Measurements from ENCODE around the gene MT1F.

DNA sequence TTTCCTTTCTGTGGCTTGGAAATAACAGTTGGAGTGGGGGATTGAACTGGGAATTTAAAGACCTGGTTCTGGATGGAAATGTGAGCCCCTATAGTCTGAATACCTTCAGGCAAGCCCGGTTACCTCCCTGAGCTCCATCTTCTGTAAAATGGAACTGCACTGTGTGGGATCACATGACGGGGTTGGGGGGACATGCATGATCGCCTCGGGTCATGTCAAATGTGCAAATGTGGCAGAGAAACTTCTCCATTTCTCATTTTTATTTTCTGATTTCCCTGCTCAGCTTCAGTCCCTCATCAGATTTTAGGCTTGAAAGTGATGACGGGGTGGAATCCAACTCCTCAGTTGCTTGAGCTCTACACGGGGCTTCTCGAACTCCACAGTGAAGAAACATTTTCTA is 4.5 kb upstream of the MT1F start:
- no peak for TF ChIP-seq NRF1 (conservative IDR thresholded peaks at IDR 0.05; ENCODE audit: low read depth, low read length)
- no peak for TF ChIP-seq EGR1 (IDR thresholded peaks at IDR 0.05; ENCODE audit: borderline replicate concordance in 1 of 2, low read depth in 2 of 2, low read length in 2 of 2)
- no peak for TF ChIP-seq SMAD5 (IDR thresholded peaks at IDR 0.05; ENCODE audit: low read depth)
- TF ChIP-seq CREB1 (IDR thresholded peaks at IDR 0.05; ENCODE audit: low read depth): no peak
- TF ChIP-seq, protein P1, sequence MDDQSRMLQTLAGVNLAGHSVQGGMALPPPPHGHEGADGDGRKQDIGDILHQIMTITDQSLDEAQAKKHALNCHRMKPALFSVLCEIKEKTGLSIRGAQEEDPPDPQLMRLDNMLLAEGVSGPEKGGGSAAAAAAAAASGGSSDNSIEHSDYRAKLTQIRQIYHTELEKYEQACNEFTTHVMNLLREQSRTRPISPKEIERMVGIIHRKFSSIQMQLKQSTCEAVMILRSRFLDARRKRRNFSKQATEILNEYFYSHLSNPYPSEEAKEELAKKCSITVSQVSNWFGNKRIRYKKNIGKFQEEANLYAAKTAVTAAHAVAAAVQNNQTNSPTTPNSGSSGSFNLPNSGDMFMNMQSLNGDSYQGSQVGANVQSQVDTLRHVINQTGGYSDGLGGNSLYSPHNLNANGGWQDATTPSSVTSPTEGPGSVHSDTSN (IDR thresholded peaks at IDR 0.05; ENCODE audit: insufficient replicate concordance, low read depth, low read length): no peak
- no peak for TF ChIP-seq RAD51 (IDR thresholded peaks at IDR 0.05)
- no peak for TF ChIP-seq ZNF207 (IDR thresholded peaks at IDR 0.05; ENCODE audit: borderline replicate concordance)
- TF ChIP-seq, protein P2, sequence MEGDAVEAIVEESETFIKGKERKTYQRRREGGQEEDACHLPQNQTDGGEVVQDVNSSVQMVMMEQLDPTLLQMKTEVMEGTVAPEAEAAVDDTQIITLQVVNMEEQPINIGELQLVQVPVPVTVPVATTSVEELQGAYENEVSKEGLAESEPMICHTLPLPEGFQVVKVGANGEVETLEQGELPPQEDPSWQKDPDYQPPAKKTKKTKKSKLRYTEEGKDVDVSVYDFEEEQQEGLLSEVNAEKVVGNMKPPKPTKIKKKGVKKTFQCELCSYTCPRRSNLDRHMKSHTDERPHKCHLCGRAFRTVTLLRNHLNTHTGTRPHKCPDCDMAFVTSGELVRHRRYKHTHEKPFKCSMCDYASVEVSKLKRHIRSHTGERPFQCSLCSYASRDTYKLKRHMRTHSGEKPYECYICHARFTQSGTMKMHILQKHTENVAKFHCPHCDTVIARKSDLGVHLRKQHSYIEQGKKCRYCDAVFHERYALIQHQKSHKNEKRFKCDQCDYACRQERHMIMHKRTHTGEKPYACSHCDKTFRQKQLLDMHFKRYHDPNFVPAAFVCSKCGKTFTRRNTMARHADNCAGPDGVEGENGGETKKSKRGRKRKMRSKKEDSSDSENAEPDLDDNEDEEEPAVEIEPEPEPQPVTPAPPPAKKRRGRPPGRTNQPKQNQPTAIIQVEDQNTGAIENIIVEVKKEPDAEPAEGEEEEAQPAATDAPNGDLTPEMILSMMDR (IDR thresholded peaks at IDR 0.05 in 2 of 3, conservative IDR thresholded peaks at IDR 0.05 in 1 of 3; ENCODE audit: control insufficient read depth in 2 of 3, extremely low read depth in 1 of 3, insufficient read depth in 1 of 3, low read depth in 3 of 3, low read length in 3 of 3): no peak
- no peak for TF ChIP-seq SPI1 (IDR thresholded peaks at IDR 0.05; ENCODE audit: borderline replicate concordance, insufficient read depth, low read depth, low read length)
- TF ChIP-seq SP1 (IDR thresholded peaks at IDR 0.05; ENCODE audit: low read depth, low read length): no peak
- TF ChIP-seq, protein P3, sequence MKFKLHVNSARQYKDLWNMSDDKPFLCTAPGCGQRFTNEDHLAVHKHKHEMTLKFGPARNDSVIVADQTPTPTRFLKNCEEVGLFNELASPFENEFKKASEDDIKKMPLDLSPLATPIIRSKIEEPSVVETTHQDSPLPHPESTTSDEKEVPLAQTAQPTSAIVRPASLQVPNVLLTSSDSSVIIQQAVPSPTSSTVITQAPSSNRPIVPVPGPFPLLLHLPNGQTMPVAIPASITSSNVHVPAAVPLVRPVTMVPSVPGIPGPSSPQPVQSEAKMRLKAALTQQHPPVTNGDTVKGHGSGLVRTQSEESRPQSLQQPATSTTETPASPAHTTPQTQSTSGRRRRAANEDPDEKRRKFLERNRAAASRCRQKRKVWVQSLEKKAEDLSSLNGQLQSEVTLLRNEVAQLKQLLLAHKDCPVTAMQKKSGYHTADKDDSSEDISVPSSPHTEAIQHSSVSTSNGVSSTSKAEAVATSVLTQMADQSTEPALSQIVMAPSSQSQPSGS (IDR thresholded peaks at IDR 0.05; ENCODE audit: low read length): no peak
- TF ChIP-seq, protein P4, sequence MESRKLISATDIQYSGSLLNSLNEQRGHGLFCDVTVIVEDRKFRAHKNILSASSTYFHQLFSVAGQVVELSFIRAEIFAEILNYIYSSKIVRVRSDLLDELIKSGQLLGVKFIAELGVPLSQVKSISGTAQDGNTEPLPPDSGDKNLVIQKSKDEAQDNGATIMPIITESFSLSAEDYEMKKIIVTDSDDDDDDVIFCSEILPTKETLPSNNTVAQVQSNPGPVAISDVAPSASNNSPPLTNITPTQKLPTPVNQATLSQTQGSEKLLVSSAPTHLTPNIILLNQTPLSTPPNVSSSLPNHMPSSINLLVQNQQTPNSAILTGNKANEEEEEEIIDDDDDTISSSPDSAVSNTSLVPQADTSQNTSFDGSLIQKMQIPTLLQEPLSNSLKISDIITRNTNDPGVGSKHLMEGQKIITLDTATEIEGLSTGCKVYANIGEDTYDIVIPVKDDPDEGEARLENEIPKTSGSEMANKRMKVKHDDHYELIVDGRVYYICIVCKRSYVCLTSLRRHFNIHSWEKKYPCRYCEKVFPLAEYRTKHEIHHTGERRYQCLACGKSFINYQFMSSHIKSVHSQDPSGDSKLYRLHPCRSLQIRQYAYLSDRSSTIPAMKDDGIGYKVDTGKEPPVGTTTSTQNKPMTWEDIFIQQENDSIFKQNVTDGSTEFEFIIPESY (IDR thresholded peaks at IDR 0.05): no peak
- no peak for TF ChIP-seq POLR2AphosphoS5 (IDR thresholded peaks at IDR 0.05; ENCODE audit: low read length)
- TF ChIP-seq NR2C1 (IDR thresholded peaks at IDR 0.05): no peak

Data from GM12878 (cell line).